OCI-LY1 (cell line): Measurements from ENCODE around the gene DZANK1.
A peak's percentile ranks its signal among the peaks of the same experiment; 100 is the strongest.
"Not testable (repeated sequence)": the region's sequence is repeated elsewhere in the genome, so short reads cannot be mapped to it uniquely, and the experiment has no call there.

Source experiments
- H2AFZ ChIP-seq: fragments of 200-600 bp; sonication (generic), shearing (Covaris generic); 2 replicates; pipeline ENCODE4 v1.6.0; 2014; ENCODE audit warnings: antibody characterized with exemption, mild to moderate bottlenecking, low read length
- H3F3A ChIP-seq: fragments of 200-600 bp; sonication (generic), shearing (Covaris generic); 2 replicates; pipeline ENCODE4 v1.6.0; 2014; ENCODE audit warnings: mild to moderate bottlenecking, antibody characterized with exemption, low read length, moderate library complexity; ENCODE audit not compliant: insufficient read depth
- H3K27ac ChIP-seq: fragments of 200-600 bp; sonication (generic); 2 replicates; pipeline ENCODE4 v1.5.1; 2014; ENCODE audit warnings: low read length, mixed run types, mild to moderate bottlenecking, low read depth; ENCODE audit not compliant: poor library complexity, severe bottlenecking
- H3K27me3 ChIP-seq: fragments of 200-600 bp; sonication (generic); 2 replicates; pipeline ENCODE4 v1.6.0; 2014; ENCODE audit warnings: antibody characterized with exemption, mild to moderate bottlenecking, low read length, moderate library complexity; ENCODE audit not compliant: insufficient read depth
- H3K36me3 ChIP-seq: fragments of 200-600 bp; sonication (generic); 2 replicates; pipeline ENCODE4 v1.6.1; 2014; ENCODE audit warnings: mild to moderate bottlenecking, antibody characterized with exemption, low read length, moderate library complexity, mixed read lengths; ENCODE audit not compliant: insufficient read depth
- H3K4me1 ChIP-seq: fragments of 200-600 bp; sonication (generic); 2 replicates; pipeline ENCODE4 v1.5.1; 2014; ENCODE audit warnings: mild to moderate bottlenecking, low read length, moderate library complexity; ENCODE audit not compliant: insufficient read depth, severe bottlenecking
- H3K4me2 ChIP-seq: fragments of 200-600 bp; sonication (generic), shearing (Covaris generic); 2 replicates; pipeline ENCODE4 v1.6.1; 2014; ENCODE audit warnings: low read length
- H3K4me3 ChIP-seq: fragments of 200-600 bp; sonication (generic); 2 replicates; pipeline ENCODE4 v1.5.1; 2014; ENCODE audit warnings: low read length, low read depth, mild to moderate bottlenecking, mixed read lengths; ENCODE audit not compliant: poor library complexity, severe bottlenecking
- H3K79me2 ChIP-seq: fragments of 200-600 bp; shearing (Covaris generic); 2 replicates; pipeline ENCODE4 v1.6.1; 2016; ENCODE audit warnings: mixed run types, low read length, mixed read lengths; ENCODE audit not compliant: insufficient read depth
- H3K9ac ChIP-seq: fragments of 200-600 bp; sonication (generic), shearing (Covaris generic); 2 replicates; pipeline ENCODE4 v1.6.1; 2014; ENCODE audit warnings: mild to moderate bottlenecking, low read length, mixed read lengths
- H3K9me2 ChIP-seq: fragments of 200-600 bp; sonication (generic), shearing (Covaris generic); 2 replicates; pipeline ENCODE4 v1.6.1; 2014; ENCODE audit warnings: low read depth, mild to moderate bottlenecking, low read length, mixed read lengths
- H3K9me3 ChIP-seq: fragments of 200-600 bp; shearing (Covaris generic); 2 replicates; pipeline ENCODE4 v1.6.1; 2014; ENCODE audit warnings: low read length, mixed read lengths
- H4K20me1 ChIP-seq: fragments of 200-600 bp; sonication (generic), shearing (Covaris generic); 2 replicates; pipeline ENCODE4 v1.6.0; 2016; ENCODE audit warnings: mild to moderate bottlenecking, low read length; ENCODE audit not compliant: insufficient read depth
- CTCF ChIP-seq: fragments of 200-600 bp; sonication (generic), shearing (Covaris generic); IDR thresholded peaks from 2 replicates; pipeline ENCODE4 v1.5.1; 2017; ENCODE audit warnings: mild to moderate bottlenecking, antibody characterized with exemption, low read length, moderate library complexity, mixed read lengths
- EZH2 ChIP-seq: fragments of 200-600 bp; sonication (generic), shearing (Covaris generic); IDR thresholded peaks from 2 replicates; pipeline ENCODE4 v1.8.0; 2017; ENCODE audit warnings: borderline replicate concordance, mixed run types, mild to moderate bottlenecking, antibody characterized with exemption, low read length, moderate library complexity, mixed read lengths

DZANK1 gene

GRCh38 chr20:18388860-18389259 is 78.0 kb downstream of the DZANK1 start:
- H4K20me1 ChIP-seq = no peaks in the 10 kb centered on the region
- TF ChIP-seq CTCF (no peak), EZH2 (no peak)
- no peaks in the 10 kb centered on the region for H3K27me3 ChIP-seq
- no peak overlapping the region for H2AFZ ChIP-seq
- no peak overlapping the region for H3K27ac ChIP-seq
- no peak overlapping the region for H3K4me3 ChIP-seq
- no peaks in the 10 kb centered on the region for H3K4me1 ChIP-seq
- H3K9me2 ChIP-seq = no peaks in the 10 kb centered on the region
- H3K9ac ChIP-seq = no peak overlapping the region
- H3K9me3 ChIP-seq = no peaks in the 10 kb centered on the region
- H3K4me2 ChIP-seq = no peak overlapping the region
- no peaks in the 10 kb centered on the region for H3F3A ChIP-seq
- no peaks in the 10 kb centered on the region for H3K79me2 ChIP-seq
- no peaks in the 10 kb centered on the region; the same call in 1 of the 2 replicates for H3K36me3 ChIP-seq

GRCh38 chr20:18380908-18381529 is 85.8 kb downstream of the DZANK1 start:
- Histone ChIP-seq H3F3A (no peaks in the 10 kb centered on the region), H2AFZ (no peak overlapping the region), H3K27ac (no peak overlapping the region), H3K4me1 (no peaks in the 10 kb centered on the region), H3K9me3 (no peaks in the 10 kb centered on the region), H3K9ac (no peak overlapping the region), H3K79me2 (no peaks in the 10 kb centered on the region), H3K36me3 (no peaks in the 10 kb centered on the region), H3K4me2 (no peak overlapping the region), H3K27me3 (no peaks in the 10 kb centered on the region), H4K20me1 (no peaks in the 10 kb centered on the region), H3K4me3 (no peak overlapping the region), H3K9me2 (no peaks in the 10 kb centered on the region)
- TF ChIP-seq EZH2 (no peak), CTCF (peak; percentile 8; the same call in 1 of the 2 replicates)

- H3K36me3 ChIP-seq = no peaks in the 10 kb centered on the region
- no peak overlapping the region for H3K27ac ChIP-seq
- no peak for TF ChIP-seq EZH2
- TF ChIP-seq CTCF = no peak
- no peak overlapping the region for H2AFZ ChIP-seq
- H3K79me2 ChIP-seq = no peaks in the 10 kb centered on the region
- no peaks in the 10 kb centered on the region for H3F3A ChIP-seq
- H3K9ac ChIP-seq = no peak overlapping the region
- no peaks in the 10 kb centered on the region for H3K27me3 ChIP-seq
- no peak overlapping the region for H3K4me3 ChIP-seq
- H3K4me1 ChIP-seq = no peaks in the 10 kb centered on the region
- no peaks in the 10 kb centered on the region for H4K20me1 ChIP-seq
- H3K9me2 ChIP-seq = no peaks in the 10 kb centered on the region
- no peak overlapping the region for H3K4me2 ChIP-seq
- no peaks in the 10 kb centered on the region for H3K9me3 ChIP-seq
Measured at GRCh38 chr20:18377896-18378481, 88.8 kb downstream of the DZANK1 start.

- H3K79me2 ChIP-seq, H3F3A ChIP-seq, H3K27ac ChIP-seq, H3K9me3 ChIP-seq, H3K4me3 ChIP-seq, H3K9me2 ChIP-seq, H3K4me1 ChIP-seq, H3K27me3 ChIP-seq, H3K36me3 ChIP-seq, H2AFZ ChIP-seq, H3K9ac ChIP-seq, H3K4me2 ChIP-seq, H4K20me1 ChIP-seq: not testable (repeated sequence)
Measured at GRCh38 chr20:18375551-18375950, 91.3 kb downstream of the DZANK1 start.
